NK-92 (cell line): Measurements from ENCODE around the gene NHEJ1.

ENCODE experiments used
- DNase-seq: peaks from one replicate; lab custom pipeline; 2025; ENCODE audit not compliant: unreplicated experiment; lab: John Stamatoyannopoulos, UW

NHEJ1 gene

GRCh38 chr2:219059725-219060682, 100.6 kb downstream of the NHEJ1 start:
- DNase-seq, result no peak

DNA sequence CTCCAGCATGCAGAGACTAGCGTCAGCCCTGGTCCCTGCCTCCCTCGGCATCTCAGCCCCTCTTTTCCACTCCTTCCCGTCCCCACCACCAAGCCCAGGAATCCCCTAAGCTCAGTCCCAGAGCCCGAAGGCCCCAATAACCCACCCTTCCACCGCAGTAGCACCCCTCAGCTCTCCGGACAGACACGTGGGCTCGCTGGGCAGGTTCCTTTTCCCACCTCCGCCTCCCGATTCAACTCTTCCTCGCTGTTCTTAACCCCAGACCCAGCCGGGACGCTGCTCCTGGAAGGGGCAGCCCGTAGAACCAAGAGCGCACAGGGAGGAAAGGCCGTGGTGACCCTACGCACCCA, 101.3 kb downstream of the NHEJ1 start:
- DNase-seq, result no peak

GRCh38 chr2:219058541-219059374, 101.9 kb downstream of the NHEJ1 start:
- no peak for DNase-seq

DNA sequence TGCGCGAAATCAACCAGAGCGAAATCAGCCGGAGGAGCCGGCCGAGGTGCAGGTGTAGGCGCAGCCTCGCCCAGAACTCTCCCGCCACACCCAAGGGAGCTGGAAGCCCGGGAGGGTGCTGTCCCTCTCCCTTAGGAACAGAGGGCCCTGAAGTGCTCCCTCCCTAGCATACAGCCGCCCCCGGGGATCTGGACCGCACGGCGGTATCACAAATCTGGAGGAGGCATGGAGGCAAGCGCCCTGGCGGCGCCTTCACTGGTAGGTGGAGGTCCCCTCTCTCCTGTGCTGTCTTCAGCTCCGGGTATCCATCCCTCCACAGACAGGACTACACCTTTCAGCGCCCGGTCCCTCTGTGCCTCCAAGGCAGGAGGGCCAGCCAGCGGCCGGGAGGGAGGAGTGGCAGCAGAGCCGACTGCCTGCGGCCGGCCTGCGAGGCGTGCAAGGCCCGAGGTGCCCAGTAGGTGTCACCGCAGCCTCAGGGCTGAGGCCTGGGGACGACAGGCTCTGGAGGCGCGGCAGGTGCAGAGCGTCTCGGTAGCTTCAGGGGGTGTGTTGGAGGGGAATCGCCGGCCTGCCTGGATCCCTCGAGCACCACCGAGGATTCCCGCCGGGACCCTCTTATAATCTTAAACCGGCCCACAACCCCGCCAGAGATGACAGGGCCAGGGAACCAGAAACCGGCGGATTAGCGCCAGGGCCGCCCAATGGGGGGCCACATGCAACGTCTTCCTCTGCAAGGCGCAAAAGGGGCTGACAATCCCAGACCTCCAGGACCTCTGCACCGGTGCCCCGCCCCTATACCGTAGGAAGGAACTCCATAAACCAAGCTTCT, 102.7 kb downstream of the NHEJ1 start:
- DNase-seq, result no peak

GRCh38 chr2:219056896-219057708, 103.5 kb downstream of the NHEJ1 start:
- DNase-seq, result no peak

- DNase-seq, result no peak
Measured at GRCh38 chr2:219056176-219056895, 104.3 kb downstream of the NHEJ1 start.

GRCh38 chr2:219054956-219055903, 105.4 kb downstream of the NHEJ1 start:
- no peak for DNase-seq

GRCh38 chr2:219049282-219049681, 111.3 kb downstream of the NHEJ1 start:
- no peak for DNase-seq

DNA sequence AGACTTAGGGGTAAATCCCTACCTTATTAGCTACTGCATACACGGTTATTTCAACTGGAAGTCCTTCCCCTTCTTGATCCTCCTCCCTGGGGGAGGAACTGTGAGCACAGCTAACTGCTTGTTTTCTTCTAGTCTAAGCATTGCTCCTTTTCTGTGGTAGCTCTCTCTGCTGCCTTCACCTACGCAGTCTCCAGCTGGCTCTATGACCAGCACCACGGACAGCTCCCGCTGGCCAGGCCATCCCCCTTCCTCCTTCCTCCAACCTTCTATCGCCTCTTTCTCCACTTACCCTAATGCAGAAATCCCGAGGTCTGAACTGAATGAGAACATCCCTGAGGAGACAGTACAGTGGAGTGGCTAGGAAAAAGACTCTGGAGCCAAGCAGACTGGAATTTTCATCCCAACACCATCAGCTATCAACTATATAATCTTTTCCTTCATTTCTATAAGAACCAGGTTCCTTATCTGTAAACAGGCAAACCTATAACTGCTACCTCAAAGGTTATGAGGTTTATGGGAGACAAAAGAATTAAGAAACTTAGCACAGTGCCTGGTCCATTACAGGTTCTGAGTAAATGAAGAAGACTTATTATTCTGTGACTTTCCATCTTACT, 114.6 kb downstream of the NHEJ1 start:
- no peak for DNase-seq

- no peak for DNase-seq
Measured at GRCh38 chr2:219042750-219043149, 117.9 kb downstream of the NHEJ1 start.

DNA sequence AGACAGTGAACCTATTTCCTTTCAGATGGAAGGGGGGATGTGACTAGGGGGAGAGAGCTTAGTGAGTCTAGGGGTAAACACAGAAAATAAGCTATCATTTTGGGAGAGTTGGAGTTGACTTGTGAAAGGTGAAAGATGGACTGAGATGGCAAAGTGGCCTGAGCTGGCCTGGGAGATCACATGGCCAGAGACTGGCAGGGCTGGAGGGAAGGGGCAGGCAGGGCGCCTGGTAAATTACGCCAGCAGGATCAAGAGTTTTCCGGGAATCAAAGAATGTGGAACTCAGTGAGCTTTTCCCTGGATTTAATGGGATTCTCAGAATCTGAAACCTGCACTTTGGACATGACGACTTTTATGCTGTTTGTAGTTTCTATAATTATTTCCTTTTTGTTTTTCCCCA, 118.5 kb downstream of the NHEJ1 start:
- no peak for DNase-seq

DNA sequence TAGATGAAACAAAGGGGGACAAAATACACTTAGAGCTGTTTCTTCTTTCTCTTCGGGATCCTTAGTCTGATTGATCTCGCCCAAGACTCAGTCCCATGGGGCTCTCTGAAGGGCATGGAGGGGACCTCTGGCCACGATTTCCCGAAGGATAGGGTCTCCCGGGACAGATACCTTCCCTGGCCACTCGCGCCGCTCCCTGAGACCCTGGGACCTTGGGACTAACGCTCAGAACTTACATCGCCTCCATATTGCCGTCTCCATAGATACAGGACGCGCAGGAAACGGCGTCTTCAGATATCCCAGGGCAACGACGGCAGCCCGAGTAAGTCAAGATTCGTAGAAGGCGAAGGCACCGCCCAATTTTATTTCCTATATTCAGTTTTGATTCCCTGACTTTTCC, 119.4 kb downstream of the NHEJ1 start, which contains the start of gene CFAP65:
Gene CFAP65 (minus strand): TSS at position 265 of the 400 bp plus-strand sequence. CDS start 2,468 bp downstream, outside the sequence.
- DNase-seq, result no peak

DNA sequence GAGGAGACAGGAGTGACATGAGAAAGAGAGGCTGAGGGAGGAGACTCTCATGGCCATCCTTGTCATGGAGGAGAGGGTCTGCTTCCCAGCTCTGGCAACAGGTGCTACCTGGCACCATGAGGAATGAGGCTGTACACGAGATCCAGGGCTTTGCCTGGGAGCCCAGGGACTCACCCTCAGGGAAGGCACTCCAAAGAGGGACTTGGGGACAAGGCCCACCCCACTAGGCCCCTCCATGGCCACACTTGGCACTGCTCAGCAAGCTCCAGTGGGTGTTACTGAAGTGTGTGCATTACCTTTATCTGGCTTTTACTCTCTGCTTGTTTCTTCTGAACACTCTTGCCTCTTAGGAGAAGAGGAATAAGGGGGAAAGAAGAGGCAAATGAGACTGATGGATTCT, 122.0 kb downstream of the NHEJ1 start:
- DNase-seq, result no peak

DNA sequence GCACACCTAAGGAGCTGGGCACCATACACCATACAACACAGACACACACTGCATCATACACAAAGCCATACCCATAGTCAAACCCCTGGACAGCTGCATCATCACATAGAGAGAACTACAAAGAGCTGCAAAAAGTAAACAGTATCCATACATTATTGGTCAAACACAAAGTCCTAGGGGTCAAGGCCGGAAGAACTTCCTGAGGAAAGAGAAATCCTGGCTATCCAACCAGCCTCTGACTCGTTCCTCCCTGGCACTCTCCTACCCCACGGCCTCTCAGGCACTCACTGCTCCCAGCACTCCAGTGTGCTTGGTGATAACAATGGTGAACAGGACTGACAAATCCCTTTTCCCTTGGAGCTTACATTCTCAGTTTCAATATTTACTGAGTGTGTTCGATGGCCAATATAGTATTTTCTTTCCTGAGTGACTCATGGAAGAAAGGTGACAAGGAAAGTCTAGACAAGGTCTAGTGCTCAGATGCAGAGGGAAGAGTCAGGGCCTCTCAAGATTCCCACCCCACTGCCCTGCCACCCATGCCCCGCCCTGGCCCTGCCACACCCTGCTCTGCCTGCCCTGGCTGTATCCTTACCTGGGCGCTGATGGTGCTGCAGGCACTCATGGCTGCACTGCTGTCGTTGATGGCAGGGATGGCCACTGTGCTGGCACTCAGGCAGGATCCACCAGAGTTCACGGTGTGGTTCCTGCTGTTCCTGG, 122.7 kb downstream of the NHEJ1 start:
- DNase-seq, result no peak

DNA sequence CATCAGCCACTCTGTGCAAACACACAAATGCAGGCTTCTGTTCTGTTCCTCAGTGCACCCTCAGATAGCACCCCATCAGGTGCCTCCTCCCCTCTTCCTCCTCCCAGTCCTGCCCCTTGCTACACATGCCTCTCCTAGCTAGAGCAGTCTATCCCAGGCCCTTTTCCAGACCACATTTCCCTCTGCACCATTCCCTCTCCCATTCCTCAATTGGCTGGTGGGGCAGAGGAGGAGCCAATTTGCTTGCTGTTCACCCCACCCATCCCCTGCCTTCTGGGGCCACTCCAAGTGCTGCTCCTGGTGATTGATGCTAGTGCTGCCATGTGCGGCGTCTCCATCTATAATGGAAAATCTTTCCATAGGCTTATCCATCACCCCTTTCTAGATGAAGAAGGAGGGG, 124.7 kb downstream of the NHEJ1 start:
- no peak for DNase-seq

- DNase-seq, result no peak
Measured at GRCh38 chr2:219034823-219035222, 125.8 kb downstream of the NHEJ1 start.

DNA sequence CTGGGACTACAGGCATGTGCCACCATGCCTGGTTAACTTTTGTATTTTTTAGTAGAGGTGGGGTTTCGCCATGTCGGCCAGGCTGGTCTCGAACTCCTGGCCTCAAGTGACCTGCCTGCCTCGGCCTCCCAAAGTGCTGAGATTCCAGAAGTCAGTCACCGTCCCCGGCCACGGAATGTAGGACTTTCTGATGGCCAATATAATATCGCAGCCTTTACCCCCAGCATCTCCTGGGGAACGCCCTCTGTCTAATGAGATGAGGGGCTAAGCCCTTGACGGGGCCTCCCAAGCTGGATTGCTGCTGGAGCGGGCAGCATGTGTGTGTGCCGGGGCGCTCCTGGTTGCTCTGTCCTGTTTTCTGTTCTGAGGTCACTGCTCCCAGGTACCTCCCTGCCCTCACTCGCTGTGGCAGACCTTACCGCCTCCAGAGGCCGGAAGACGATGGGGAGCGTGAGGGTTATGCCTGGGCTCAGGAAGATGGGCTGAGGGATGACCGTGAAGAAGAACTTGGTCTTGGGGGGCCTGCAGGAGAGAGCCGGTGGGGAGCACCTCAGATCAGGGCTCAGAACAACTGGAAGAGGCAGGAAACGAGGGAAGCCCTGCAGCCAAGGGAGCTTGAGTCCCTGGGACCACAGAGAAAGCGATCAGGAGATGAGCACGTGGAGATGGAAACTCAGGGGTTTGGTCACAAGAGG, 128.4 kb downstream of the NHEJ1 start:
- DNase-seq, result no peak
